HG02571 (cell line): Measurements from ENCODE around the gene SCAMP4.
"Not testable (repeated sequence)": the region's sequence is repeated elsewhere in the genome, so short reads cannot be mapped to it uniquely, and the experiment has no call there.

Experiments used
- ATAC-seq: cut with Tn5 transposase; IDR thresholded peaks from one replicate; pipeline ENCODE4 v1.9.1; 2021; ENCODE audit warnings: mild to moderate bottlenecking, moderate library complexity; ENCODE audit not compliant: unreplicated experiment

Gene SCAMP4

GRCh38 chr19:1882089-1882785 is 23.0 kb upstream of the SCAMP4 start:
- no peak for ATAC-seq

DNA sequence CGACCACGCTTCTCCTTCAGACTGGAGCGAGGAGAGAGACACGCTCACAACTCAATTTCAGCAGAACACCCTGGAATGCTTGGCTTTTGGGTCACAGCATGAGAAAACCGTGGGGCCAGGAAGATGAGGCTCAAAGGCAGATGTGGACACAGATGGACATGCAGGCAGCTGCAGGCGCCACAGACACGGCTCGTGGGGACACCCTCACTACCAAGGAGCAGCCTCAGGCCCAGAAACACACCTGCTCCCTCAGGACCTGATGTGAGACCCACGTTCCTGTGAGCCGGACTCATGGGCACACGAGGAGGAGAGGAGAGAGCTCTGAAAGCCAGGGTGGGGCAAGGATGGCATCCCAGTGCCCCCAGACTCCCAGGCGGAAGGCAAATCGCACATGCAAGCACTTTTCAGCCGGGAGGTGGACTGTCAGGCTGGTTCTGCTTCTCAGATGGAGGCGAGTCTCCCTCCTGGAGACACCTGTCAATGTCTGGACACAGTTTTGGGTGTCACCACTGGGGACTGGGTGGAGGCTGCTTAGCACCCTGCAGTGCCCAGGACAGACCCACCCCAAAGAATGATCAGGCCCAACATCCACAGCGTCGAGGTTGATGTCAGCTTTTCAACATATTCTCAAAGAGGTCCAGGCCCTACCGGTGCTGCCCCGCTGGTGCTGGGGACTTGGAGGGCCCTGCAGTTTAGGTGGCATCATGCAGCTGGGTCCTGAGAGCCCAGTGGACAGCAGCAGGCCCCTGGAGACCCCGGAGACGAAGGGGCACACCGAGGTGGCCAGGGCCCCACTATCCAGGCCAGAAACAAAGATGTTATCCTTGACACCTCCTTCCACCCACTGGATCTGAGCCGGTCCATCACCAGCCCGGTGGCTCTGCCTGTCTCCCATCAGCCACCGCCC is 22.2 kb upstream of the SCAMP4 start:
- no peak for ATAC-seq

DNA sequence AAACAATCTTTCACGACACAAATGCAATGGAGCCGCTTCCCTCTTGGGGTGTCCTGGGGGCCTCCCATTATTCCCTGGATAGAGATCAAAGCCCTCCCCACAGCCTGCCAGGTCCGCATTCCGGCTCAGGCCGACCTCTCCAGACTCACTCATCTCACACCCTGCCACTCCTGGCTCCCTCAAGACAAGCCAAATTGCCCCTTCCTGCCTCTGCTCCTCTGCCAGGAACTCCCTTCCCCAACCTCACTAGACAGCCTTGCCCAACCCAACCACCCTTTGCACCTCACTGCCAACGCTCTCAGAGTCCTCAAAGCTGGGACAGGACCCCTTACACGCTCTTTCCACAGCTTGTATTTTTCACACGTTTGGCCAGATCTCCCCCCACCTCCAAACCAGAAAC is 21.4 kb upstream of the SCAMP4 start:
- no peak for ATAC-seq

DNA sequence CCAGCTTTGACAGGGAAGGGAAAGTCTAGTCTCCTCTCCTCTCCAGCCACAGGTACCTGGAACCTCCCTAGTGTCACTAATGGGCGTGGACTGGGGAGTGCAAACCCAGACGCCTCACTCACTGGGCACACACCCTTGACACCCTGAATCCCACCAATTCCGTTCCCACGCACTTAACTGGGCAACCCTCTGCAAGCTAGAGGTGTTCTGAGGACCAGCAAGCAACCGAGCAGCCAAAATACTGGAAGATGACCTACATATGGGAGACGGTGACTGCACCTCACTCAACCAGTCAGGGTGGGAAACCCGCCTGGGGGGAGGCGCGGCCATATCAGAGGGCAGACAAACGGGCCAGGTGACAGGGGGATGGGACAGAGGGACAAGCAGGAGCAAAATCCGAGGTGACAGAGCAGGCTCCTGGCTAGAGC is 20.9 kb upstream of the SCAMP4 start:
- ATAC-seq = no peak

DNA sequence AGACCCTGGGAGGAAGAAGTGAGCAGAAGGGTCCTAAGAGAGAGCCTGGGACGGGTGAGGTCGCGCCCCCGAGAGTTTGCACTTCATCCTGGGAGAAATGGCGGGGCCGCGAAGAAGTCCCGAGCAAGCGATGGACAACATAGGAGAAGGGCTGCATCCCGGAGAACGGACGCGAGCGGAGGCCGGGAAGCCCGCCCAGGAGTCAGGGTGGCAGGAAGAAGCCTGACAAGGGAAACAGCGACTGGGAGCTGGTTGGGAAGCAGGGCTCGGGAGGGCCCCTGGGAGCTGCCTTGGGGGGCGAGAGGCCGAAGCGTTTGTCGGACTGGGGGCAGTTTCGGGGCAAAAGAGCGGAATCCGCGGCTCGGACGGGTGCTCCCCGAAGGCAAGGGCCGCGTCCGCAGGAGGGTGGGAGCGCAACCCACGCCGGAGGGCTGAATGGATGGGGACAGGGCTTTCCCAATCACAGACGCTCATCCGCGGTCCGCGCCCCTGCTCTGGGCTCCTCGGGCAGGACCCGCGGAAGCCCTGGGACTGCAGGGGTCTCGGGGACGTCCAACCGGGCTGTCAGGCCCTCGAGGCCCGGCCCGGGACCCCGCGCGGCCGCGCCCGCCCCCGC is 20.4 kb upstream of the SCAMP4 start:
- peak; percentile 9 for ATAC-seq

DNA sequence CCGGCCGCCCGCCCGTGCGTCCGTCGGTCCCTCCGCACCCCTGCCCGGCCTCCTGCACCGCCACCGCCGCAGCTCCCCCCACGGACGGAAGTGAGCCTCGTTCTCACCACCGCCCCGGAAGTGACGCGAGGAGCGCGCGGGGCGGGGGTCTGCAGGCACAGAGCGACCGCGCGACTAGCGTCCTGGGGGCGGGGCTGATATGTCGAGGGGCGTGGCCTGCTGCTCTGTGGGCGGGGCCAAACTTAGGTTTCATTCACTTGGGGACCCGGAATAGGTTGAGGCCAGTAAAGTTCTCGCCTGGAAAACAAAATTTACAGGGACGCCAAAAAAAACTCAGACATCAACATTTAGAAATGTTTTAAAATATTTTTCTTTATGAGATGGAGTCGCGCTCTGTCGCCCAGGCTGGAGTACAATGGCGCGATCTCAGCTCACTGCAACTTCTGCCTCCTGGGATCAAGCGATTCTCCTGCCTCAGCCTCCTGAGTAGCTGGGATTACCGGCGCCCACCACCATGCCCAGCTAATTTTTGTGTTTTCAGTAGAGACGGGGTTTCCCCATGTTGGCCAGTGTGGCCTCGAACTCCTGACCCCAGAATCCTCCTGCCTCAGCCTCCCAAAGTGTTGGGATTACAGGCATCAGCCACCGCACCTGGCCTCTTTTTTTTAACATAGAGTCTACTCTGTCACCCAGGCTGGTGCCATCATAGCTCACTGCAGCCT is 19.6 kb upstream of the SCAMP4 start, which contains the start of gene ABHD17A:
ABHD17A (minus strand) TSS at position 99 of the 722 bp plus-strand sequence. CDS start 3,930 bp downstream, outside the sequence.
- ATAC-seq = peak; percentile 77

GRCh38 chr19:1886360-1886759 is 18.8 kb upstream of the SCAMP4 start:
- ATAC-seq = not testable (repeated sequence)

DNA sequence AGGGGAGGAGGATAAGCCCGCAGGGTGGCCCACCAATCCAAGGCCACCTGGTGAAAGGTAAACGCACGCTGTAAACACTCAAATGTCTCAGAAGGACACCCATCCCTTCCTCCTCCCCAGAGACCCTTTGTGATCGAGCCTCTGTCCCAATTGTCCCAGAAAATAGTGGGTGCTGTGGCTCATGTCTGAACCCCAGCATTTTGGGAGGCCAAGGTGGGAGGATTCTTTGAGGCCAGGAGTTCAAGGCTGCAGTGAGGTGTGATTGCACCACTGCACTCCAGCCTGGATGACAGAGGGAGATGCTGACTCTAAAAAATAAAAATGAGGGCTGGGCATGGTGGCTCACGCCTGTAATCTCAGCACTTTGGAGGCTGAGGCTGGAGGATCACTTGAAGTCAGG is 16.8 kb upstream of the SCAMP4 start:
- no peak for ATAC-seq

DNA sequence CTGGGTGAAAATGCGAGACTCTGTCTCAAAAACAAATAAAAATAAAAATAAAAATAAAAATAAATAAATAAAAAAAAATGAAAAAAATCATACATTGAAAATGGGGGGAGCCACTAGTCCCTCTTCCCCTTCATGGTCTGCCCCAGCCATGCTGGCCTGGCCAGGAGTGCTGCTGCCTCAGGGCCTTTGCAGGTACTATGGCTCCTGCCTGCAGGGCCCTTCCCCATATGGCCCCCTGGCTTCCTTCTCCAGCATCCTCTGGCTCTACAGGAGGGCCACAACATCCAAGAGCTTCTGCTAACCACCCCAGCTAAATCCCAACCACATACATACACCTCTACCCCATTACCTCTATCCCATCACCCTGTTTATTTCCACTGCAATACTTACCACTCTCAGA is 15.3 kb upstream of the SCAMP4 start:
- ATAC-seq = no peak

GRCh38 chr19:1893791-1894190 is 11.4 kb upstream of the SCAMP4 start:
- no peak for ATAC-seq

GRCh38 chr19:1896508-1896907 is 8.7 kb upstream of the SCAMP4 start:
- ATAC-seq = no peak

- ATAC-seq = no peak
These were observed 3.2 kb upstream of the SCAMP4 start for GRCh38 chr19:1901940-1902404.

GRCh38 chr19:1902923-1903322 is 2.3 kb upstream of the SCAMP4 start:
- ATAC-seq = no peak

DNA sequence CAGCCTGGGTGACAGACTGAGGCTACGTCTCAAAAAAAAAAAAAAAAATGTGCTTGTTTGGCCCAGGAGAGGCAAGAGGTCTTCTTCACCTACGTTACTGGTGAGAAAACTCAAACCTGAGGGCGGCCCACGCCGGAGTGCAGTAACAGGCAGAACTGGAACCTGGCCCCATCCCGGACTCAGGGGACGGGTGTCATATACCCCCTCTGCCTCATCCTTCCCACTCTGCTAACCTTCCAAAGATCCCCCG is 414 bp upstream of the SCAMP4 start:
- no peak for ATAC-seq

GRCh38 chr19:1905863-1906375 is 720 bp downstream of the SCAMP4 start:
- ATAC-seq = no peak

DNA sequence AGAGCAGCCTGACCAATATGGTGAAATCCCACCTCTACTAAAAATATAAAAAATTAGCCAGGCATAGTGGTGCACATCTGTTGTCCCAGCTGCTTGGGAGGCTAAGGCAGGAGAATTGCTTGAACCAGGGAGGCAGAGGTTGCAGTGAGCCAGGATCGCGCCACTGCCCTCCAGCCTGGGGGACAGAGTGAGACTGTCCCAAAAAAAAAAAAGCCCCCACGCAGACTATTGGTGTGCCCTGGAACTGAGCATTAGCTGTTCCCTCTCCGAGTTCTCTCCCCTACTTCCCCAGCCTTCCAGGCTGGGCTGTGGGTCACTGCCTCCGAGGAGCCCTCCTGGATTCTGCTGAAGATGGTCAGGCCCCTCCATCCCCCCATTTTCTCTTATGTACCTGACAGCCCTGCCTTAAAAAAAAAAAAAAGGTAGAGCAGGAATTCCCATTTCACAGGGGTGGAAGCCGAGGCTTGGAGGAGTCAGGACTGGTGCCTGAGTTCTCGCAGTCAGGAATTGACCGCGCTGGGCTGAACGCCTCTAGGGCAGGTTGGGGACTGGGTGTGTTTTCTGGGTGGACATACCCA is 1.9 kb downstream of the SCAMP4 start:
- no peak for ATAC-seq

DNA sequence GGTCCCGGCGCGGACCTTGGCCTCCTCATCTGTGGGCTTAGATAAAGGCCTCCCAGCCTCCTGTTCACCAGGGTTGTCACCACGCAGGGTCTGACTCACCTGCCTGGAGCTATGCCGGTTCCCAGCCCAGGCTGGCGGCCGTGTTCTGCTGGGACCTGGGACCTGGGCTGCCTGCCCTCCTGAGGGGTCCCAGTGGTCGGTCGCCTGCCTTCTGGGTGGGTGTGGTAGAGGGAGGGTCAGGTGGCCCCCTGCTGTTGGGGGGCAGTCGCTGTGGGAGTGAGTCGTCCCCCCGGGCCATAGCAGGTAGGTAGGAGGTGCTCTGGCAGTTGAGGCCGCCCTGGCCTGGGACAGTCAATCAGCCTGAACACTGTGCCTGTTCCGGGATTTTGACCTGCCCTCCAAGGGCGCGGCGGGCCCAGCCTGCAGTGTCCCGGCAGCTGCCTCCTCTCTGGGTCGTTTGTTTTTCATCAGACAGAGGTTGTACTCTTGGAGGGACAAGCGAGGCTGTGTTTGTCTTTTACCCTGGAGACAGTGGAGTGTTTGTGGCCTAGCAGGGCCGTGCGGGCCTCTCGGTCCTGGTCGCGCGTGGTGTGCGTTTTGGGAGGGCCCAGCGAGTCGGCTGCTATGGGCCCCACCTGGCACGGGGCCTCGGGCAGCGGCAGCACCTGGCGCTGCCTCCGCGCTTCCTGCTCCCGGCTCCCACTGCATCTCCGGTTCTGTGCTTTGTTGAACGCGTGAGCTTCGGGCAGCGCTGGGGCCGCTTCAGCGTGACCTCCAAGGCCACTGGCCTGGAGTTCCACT is 2.6 kb downstream of the SCAMP4 start:
- no peak for ATAC-seq

GRCh38 chr19:1908364-1908678 is 3.1 kb downstream of the SCAMP4 start:
- no peak for ATAC-seq

GRCh38 chr19:1909761-1910080 is 4.5 kb downstream of the SCAMP4 start:
- ATAC-seq = no peak

DNA sequence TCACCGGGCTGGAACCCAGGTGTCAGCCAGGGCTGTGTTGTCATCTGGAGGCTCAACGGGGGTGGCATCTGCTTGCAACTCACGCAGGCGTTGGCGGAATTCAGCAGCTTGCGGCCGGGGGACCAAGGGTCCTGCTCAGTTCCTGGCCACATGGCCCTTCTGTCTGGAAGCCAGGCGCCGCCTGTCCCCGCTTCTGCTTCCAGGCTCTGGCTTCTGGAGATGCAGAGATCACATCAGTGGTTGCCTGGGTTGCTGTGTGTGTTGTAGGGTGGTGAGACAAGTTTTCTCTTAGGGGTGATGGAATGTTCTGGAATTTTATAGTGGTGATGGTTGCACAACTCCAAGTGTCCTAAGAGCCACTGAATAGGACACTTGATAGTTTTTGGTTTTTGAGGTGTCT is 5.0 kb downstream of the SCAMP4 start:
- ATAC-seq = no peak
